Measurements from ENCODE around the gene TMEM100.

TMEM100 gene

DNA sequence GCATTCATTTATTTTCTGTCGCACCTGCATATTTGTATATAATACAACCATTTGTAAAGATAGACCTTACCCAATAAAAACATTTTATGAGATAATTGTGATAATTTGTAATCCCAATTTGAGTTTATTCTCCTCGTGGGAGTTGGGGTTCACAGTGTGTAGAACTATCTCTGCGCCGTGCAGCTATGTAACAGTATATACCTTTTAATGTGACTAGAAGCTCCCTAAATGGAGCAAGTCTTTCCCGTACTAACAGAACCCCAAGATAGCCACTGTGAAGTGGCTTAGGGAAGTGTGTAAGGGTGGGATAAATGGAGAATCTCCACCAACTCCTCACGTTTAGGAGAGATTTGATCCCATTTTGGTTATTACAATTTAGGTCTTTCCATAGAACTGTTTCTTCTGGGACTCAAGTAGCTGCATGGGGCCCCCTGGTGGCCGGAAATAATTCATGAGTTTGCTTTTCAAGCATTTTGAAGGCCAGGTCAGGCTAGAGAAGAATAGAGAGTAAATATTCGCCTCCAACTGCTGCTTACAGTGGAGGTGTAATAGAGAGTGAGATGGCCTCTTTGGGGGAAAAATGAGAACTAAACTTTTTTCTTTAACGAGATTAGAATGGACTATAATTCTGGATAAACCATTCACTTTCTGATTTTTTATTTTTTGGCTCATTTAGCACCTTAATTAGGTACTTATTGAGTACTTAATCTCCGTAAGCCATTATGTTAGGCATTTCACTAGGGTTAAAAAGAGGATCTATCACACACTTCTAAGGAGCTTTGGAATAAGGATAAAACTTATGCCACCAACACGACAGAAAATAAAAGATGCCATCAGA lies 4.5 kb downstream of the TMEM100 start:
- peak; percentile 67 for DNase-seq

DNA sequence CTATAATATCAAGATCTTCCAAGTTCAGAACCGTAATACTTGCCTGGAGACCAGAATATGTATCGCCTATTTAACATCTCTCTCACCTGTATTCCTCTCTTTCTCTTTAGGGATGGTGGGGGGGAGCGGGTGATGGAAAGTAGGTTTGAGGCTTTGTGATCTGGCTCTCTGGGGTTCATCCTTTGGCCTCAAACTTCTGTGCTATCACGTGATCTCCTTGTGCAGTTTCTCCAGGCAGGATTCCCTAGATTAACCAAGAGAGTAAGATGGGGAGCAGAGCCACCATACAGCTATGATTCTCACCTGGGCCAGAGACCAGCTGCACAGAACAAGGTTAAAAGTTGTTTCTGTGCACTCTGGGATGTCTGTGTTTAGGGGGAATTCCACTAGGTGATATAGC lies 5.2 kb downstream of the TMEM100 start:
- DNase-seq: no peak

DNA sequence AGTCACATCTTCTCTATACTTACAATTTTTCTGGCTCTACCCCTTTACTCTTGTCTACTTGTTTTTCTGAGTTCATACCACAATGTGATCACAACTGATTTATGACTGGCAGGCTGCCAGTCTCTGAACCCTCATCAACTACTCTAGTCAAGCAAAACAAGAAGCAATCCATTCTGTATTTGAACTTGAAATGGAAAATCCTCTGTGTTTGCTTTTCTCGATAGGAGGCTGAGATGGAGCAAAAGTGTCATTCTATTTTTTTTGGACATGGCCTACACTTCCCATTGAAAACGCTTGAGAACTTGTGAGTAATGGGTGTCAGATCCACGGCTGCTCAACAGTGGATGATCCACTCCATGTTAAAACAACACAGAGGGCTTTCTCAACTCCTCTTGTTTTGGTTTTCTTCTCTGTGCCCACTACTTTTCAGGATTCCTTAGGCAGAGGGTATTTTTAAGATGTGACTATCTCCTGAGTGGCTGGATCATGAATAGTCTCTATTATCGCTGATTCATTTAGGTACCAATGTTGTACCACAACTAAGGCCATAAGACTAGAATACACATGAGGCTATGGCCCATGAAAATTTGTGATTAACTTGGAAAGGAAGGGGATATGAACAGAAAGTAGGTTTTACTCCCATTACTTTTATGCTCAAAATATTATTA lies 11.7 kb downstream of the TMEM100 start:
- DNase-seq: no peak

DNA sequence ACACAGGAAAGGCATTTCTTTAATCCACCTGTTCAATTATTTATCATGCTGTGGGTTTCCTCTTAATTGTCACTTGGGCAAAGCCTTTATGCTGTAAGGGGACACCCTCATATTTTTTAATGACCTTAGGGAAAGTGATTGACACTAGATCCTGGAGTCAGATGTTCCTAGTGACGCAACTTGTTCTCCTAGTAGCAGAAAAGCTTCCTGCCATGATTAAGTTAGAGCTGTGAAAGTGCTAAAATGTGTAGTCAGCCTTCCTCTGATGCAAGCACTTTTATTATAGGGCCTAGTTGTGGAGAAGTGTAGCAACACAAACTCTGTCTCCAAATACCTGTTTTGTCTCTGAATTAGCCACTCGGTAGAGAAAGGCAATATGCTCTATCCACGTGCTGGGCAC lies 12.3 kb downstream of the TMEM100 start:
- no peak for DNase-seq

GRCh38 chr17:55709984-55710383 lies 12.7 kb downstream of the TMEM100 start:
- no peak for DNase-seq

DNA sequence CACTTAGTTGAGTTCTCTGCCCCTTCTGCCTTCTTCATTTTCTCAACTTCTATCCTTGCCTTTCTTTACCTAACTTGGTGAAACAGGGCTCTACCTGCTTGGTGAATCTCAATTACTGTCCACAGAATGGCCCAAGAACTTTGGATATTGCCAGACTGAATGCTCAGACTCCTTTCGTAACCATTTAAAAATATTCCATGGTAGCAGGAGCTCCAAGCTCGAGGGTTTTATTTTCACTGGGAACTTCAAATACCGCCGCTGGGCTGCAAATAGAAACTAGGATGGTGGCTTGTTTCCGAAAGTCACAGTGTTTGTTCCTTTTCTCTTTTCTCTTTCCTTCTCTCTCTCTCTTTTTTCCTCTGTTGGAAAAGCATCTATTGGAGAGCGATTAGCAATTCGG lies 13.2 kb downstream of the TMEM100 start:
- no peak for DNase-seq

- no peak for DNase-seq
Measured at GRCh38 chr17:55708175-55708974, 14.3 kb downstream of the TMEM100 start.

DNA sequence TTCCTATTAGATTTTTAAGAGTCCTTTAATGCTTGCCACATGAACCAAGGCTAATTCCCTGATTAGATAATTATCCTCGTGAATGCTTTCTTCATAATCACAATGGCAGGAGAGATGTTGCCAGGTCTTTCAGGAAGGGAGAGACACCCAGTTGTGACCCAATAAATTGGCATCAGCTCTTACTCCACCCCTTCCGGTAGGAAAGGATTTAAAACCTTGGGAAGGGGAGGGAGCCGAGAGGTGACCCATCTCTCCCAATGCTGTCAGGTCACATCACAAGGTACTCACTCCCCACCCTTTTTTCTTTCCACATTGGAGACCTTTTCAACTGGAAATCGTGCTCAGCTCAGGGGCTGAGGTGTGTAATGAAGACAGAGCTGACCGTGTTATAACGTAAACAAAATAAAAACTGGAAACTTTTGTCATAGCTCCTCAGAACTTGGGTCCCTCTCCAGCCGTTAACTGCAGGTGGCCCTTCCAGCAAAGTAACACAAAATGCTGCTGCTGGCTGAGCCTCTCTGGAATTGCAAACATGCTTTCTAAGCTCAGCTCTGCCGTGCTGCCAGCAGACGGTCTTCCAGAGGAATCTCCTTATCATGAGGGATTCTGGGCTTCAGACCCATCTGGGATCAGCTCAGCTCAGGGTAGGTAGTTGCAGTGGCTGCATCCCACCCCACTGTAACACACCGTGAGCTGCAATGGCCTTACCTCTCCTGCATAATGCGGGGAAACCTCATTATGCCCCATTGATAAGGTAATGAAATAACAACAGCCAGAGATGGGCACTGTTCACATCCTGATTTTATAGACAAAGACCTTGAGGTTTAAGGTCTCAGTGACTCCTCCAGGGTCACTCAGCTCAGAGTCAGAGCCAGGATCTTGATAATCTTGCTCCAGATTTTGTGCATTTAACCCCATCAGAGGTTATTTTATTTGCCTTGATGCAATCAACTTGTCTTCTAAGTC lies 15.6 kb downstream of the TMEM100 start:
- no peak for DNase-seq

- no peak for DNase-seq
Measured at GRCh38 chr17:55705847-55706246, 16.8 kb downstream of the TMEM100 start.

GRCh38 chr17:55704401-55704800 lies 18.3 kb downstream of the TMEM100 start:
- DNase-seq: no peak

DNA sequence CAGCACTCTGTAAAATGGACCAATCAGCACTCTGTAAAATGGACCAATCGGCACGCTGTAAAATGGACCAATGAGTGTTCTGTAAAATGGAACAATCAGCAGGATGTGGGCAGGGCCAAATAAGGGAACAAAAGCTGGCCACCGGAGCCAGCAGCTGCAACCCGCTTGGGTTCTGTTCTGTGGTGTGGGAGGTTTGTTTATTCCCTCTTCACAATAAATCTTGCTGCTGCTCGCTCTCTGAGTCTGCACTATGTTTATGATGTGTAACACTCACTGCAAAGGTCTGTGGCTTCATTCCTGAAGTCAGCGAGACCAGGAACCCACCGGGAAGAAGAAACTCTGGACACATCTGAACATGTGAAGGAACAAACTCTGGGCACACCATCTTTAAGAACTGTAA lies 20.5 kb downstream of the TMEM100 start:
- no peak for DNase-seq

- DNase-seq: no peak
Measured at GRCh38 chr17:55699181-55699860, 23.3 kb downstream of the TMEM100 start.

DNA sequence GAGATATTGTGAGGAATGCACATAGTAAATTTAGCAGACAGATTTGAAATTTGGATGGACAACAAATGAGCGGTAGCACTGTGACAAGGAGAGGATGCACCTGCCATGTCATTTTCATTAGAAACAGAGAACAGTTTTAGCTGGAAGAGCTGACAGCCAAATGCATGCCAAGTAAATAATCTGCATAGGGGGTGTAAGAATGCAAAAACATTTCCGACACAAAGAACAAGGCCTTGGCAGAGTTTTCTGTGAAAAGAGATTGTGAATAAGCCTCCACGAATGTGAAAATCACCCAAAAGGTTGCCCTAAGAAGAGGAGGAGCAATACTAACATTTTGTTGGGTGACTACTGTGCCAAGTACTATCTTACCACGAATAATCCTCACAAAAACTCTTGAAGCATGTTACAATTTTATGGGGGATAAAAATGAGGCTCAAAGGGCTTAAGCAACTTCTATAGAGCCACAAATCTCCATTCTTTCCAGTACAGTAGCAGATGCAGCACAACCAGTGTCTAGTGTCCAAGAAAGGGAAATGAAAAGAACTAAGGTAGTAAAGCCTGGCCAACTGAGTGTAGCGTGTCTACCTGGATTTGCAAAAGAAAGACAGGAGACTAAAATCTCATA lies 28.3 kb downstream of the TMEM100 start:
- DNase-seq: no peak

DNA sequence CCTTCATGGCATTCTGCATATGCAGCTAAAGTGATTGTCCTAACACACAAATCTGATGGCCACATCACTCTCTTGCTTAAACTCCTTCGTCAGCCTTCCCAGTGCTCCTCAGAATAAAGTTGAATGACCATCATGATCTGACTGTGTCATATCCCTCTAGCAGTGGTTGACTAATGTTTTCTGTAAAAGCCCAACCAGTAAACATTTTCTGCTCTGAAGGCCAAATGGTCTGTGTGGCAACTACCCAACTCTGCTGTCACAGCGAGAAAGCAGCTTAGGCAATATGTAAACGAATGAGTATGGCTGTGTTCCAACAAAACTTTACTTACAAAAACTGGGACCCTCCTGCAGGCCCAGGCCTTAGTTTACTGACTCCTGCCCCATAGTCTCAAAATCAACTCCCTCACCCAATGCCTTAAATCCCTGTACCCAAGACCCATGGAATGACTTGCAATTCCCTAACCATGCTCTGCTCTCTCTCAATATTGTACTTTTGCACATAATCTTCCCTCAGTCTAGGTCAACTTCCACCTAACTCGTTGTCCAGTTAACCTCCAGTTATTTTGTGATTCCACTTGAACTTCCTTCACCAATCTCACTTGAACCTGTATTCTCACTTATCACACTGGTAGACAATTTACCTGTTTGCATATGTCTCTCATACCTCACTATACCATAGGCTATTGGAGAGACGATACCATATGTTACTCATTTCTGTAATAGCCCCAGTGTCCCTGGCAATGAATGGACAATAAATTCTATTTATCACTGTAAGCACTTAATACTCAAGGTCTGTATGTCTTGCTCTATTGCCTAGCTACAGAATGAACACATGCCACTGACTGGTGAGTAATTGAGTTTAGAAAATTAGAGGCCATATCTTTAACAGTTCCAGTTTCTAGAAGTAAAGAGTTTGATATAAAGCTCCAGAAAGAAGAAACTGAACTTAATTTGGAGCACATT lies 29.1 kb downstream of the TMEM100 start:
- DNase-seq: no peak

DNA sequence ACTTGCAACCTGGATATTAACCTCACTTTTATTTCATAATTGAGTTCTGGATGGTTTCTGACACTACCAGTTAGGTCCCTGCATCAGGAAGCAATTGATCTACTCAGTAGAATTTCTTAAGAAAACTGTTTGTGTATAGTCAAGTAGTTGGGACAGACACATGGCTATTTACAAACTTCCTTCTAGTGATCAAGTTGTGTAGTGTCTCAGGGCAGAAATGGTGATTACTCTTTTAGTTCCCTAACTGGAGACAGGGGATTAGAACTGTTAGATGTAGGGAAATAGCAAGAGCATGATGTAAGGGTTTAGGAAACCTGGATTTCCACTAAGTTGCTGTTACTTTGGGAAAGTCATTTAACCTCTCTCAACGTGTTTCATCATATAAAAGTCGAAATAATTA lies 30.4 kb downstream of the TMEM100 start:
- DNase-seq: no peak

DNA sequence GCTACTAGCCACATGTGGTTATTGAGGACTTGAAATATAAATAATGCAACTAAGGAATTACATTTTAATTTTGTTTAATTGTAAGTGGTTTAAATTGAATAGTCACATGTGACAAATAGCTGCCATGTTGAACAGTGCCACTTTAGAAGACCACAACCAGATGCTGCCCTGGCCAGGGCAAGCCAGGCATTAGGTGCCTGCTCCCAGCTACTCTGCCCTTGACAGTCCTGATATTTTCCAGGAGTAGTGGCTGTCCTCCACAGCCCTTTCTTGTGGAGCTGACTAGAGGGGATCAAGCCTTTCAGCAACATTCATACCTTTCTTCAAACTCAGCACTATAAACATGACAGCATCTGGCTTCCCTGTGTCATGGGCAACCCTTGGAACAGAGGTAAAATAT lies 31.0 kb downstream of the TMEM100 start:
- DNase-seq: no peak

GRCh38 chr17:55690105-55690508 lies 32.6 kb downstream of the TMEM100 start:
- no peak for DNase-seq

DNA sequence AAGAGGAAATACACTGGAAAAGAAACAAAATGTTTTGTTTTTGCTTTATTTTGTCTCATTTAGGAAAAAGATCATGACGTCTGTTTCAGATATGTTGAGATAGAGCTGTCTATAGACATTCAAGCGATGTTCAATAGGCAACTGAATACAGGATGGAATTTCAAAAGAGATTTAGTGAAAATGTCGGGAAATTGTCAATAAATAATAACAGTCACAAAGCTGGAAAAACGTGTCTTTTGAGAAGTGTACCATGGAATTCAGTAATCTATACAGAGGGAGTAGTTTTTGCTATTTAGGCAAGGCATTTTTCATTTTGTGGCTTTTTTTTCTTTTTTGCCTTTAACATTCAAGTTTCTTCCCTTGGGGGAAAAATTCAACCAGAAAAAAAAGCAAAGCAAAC lies 33.0 kb downstream of the TMEM100 start:
- DNase-seq: no peak

- DNase-seq: no peak
Measured at GRCh38 chr17:55688057-55688456, 34.6 kb downstream of the TMEM100 start.

DNA sequence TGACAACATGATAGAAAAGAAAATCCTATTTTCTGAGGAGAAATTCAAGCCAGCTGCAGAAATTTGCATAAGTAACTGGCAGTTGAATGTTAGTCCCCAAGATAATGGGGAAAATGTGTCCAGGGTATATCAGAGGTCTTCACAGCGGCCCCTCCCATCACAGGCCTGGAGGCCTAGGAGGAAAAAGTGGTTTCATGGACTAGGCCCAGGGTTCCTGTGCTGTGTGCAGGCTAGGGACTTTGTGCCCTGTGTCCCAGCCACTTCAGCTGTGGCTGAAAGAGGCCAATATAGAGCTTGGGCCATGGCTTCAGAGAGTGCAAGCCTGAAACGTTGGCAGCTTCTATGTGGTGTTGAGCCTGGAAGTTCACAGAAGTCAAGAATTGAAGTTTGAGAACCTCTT lies 35.6 kb downstream of the TMEM100 start:
- DNase-seq: no peak

Measured in activated CD4-positive, alpha-beta T cell treated with anti-CD3 and anti-CD28 coated beads, Interleukin-2, amount 50 U/mL, for 16 hours (primary cell).